ENCODE results near the gene PTPN1. TPM values are rescaled to one million over a fixed set of nuclear protein-coding genes. Genes with fewer than 3 reads are reported as not detected.

PTPN1 gene
- total and polyA plus RNA-seq, 2 of the 13 experiments (the other 11 are each of a cell fraction or from before 2014, with no cell fraction given), result 17.7 to 37.2 TPM

DNA sequence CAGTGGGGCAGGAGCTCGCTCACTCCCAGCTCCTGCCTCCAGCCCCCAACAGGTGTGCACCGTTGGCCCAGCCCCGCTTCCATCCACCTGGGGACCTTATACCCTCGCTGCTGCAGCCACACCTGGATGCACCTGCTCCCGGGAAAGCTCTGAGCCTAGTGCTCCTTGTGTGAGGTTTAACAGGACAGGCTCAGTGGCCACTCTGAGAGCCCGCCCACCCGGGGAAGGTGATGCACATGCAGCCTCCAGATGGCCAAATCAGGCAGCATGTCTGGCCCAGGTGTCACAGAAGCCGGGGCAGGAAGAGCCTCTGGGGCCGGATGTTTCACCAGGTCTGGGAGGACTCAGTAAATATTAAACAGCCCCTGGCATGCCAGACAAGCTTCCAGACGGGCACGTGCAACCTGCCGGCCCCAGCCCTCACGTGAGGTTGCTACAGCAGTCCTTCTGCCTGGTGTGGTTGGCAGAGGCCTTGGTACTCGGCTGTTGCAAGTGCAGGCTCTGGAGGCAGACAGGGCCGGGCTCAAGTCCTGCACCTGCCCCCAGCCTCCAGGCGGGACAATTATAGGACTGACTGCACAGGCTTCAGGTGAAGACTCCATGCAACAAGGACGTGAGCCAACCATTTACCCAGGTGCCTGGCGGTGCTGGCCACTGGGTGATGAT, 114.3 kb downstream of the PTPN1 start (continued):
- 0 out of 2 replicates have a peak, but pooled peaks have one; percentile 22 for TF ChIP-seq KMT2A (CRISPR knock-in tag; IDR thresholded peaks at IDR 0.05)
- TF ChIP-seq, protein P1, sequence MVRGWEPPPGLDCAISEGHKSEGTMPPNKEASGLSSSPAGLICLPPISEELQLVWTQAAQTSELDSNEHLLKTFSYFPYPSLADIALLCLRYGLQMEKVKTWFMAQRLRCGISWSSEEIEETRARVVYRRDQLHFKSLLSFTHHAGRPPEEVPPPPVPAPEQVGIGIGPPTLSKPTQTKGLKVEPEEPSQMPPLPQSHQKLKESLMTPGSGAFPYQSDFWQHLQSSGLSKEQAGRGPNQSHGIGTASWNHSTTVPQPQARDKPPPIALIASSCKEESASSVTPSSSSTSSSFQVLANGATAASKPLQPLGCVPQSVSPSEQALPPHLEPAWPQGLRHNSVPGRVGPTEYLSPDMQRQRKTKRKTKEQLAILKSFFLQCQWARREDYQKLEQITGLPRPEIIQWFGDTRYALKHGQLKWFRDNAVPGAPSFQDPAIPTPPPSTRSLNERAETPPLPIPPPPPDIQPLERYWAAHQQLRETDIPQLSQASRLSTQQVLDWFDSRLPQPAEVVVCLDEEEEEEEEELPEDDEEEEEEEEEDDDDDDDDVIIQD (CRISPR knock-in tag; IDR thresholded peaks at IDR 0.05; ENCODE audit: low read depth), result 0 out of 2 replicates have a peak, but pooled peaks have one; percentile 23
- TF ChIP-seq, protein P2, sequence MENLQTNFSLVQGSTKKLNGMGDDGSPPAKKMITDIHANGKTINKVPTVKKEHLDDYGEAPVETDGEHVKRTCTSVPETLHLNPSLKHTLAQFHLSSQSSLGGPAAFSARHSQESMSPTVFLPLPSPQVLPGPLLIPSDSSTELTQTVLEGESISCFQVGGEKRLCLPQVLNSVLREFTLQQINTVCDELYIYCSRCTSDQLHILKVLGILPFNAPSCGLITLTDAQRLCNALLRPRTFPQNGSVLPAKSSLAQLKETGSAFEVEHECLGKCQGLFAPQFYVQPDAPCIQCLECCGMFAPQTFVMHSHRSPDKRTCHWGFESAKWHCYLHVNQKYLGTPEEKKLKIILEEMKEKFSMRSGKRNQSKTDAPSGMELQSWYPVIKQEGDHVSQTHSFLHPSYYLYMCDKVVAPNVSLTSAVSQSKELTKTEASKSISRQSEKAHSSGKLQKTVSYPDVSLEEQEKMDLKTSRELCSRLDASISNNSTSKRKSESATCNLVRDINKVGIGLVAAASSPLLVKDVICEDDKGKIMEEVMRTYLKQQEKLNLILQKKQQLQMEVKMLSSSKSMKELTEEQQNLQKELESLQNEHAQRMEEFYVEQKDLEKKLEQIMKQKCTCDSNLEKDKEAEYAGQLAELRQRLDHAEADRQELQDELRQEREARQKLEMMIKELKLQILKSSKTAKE (CRISPR knock-in tag; IDR thresholded peaks at IDR 0.05; ENCODE audit: borderline replicate concordance), result peak; percentile 95
- TF ChIP-seq, protein P3, sequence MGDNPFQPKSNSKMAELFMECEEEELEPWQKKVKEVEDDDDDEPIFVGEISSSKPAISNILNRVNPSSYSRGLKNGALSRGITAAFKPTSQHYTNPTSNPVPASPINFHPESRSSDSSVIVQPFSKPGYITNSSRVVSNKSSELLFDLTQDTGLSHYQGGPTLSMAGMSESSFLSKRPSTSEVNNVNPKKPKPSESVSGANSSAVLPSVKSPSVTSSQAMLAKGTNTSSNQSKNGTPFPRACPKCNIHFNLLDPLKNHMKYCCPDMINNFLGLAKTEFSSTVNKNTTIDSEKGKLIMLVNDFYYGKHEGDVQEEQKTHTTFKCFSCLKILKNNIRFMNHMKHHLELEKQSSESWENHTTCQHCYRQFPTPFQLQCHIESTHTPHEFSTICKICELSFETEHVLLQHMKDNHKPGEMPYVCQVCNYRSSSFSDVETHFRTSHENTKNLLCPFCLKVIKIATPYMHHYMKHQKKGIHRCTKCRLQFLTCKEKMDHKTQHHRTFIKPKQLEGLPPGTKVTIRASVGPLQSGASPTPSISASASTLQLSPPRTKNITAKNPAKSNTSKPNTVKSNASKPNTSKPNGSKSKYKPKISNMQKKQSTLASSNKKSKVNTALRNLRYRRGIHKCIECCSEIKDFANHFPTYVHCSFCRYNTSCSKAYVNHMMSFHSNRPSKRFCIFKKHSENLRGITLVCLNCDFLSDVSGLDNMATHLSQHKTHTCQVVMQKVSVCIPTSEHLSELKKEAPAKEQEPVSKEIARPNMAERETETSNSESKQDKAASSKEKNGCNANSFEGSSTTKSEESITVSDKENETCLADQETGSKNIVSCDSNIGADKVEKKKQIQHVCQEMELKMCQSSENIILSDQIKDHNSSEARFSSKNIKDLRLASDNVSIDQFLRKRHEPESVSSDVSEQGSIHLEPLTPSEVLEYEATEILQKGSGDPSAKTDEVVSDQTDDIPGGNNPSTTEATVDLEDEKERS (CRISPR knock-in tag; IDR thresholded peaks at IDR 0.05), result 0 out of 2 replicates have a peak, but pooled peaks have one; percentile 49
- TF ChIP-seq, protein P4, sequence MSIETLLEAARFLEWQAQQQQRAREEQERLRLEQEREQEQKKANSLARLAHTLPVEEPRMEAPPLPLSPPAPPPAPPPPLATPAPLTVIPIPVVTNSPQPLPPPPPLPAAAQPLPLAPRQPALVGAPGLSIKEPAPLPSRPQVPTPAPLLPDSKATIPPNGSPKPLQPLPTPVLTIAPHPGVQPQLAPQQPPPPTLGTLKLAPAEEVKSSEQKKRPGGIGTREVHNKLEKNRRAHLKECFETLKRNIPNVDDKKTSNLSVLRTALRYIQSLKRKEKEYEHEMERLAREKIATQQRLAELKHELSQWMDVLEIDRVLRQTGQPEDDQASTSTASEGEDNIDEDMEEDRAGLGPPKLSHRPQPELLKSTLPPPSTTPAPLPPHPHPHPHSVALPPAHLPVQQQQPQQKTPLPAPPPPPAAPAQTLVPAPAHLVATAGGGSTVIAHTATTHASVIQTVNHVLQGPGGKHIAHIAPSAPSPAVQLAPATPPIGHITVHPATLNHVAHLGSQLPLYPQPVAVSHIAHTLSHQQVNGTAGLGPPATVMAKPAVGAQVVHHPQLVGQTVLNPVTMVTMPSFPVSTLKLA (IDR thresholded peaks at IDR 0.05), result peak; percentile 52; the same call in 1 of the 2 replicates
- 0 out of 2 replicates have a peak, but pooled peaks have one; percentile 39 for TF ChIP-seq ELF3 (CRISPR knock-in tag; IDR thresholded peaks at IDR 0.05)
- peak; percentile 95 for TF ChIP-seq SKI (IDR thresholded peaks at IDR 0.05; ENCODE audit: partially characterized antibody)
- TF ChIP-seq ARNTL (CRISPR knock-in tag; IDR thresholded peaks at IDR 0.05), result peak; percentile 69; the same call in 1 of the 2 replicates
- TF ChIP-seq HNF4A (CRISPR knock-in tag; IDR thresholded peaks at IDR 0.05), result peak; percentile 18; the same call in 1 of the 2 replicates
- TF ChIP-seq ZFAT (CRISPR knock-in tag; conservative IDR thresholded peaks at IDR 0.05), result no peak
- TF ChIP-seq SMYD3 (CRISPR knock-in tag; IDR thresholded peaks at IDR 0.05), result no peak
- 0 out of 2 replicates have a peak, but pooled peaks have one; percentile 40 for TF ChIP-seq DPF2 (CRISPR knock-in tag; IDR thresholded peaks at IDR 0.05; ENCODE audit: borderline replicate concordance, low read depth)
- TF ChIP-seq CEBPB (IDR thresholded peaks at IDR 0.05; ENCODE audit: borderline replicate concordance, low read depth, low read length), result peak; percentile 33; the same call in 1 of the 2 replicates
- TF ChIP-seq GPN1 (CRISPR knock-in tag; IDR thresholded peaks at IDR 0.05; ENCODE audit: borderline replicate concordance), result no peak
- TF ChIP-seq RELA (CRISPR knock-in tag; IDR thresholded peaks at IDR 0.05), result no peak
- no peak for TF ChIP-seq ZNF260 (CRISPR knock-in tag; IDR thresholded peaks at IDR 0.05; ENCODE audit: borderline replicate concordance, low read depth)
- TF ChIP-seq MED1 (CRISPR knock-in tag; IDR thresholded peaks at IDR 0.05), result peak; percentile 71
- no peak for TF ChIP-seq ZNF337 (CRISPR knock-in tag; IDR thresholded peaks at IDR 0.05; ENCODE audit: borderline replicate concordance, low read depth)
- no peak for TF ChIP-seq IKZF4 (CRISPR knock-in tag; IDR thresholded peaks at IDR 0.05; ENCODE audit: borderline replicate concordance, low read depth, not compliant biosample characterization)
- TF ChIP-seq NR2F1 (CRISPR knock-in tag; IDR thresholded peaks at IDR 0.05), result no peak
- TF ChIP-seq PHF8 (CRISPR knock-in tag; IDR thresholded peaks at IDR 0.05), result no peak
